Measurements from ENCODE around the gene PABPN1L. TPM values are rescaled to one million over a fixed set of nuclear protein-coding genes. Genes with fewer than 3 reads are reported as not detected.
A peak's percentile ranks its signal among the peaks of the same experiment; 100 is the strongest.

Gene PABPN1L
- total RNA-seq, 1 experiment from 2014 or later: not detected

- no peak for DNase-seq
- Histone ChIP-seq H3K9me2 (replicated peaks; ENCODE audit: insufficient read depth, low read length) (no peaks in the 10 kb centered on the region), H4K20me1 (ENCODE audit: insufficient read depth, low read depth, low read length) (no peaks in the 10 kb centered on the region), H3K4me1 (ENCODE audit: low read length) (peaks cover 9% of the 10 kb centered on the region), H3K79me2 (ENCODE audit: low read length) (no peaks in the 10 kb centered on the region), H3K27me3 (ENCODE audit: low read length) (no peaks in the 10 kb centered on the region; the same call in 1 of the 2 replicates), H3K27ac (ENCODE audit: low read length) (no peak overlapping the region), H3K9ac (ENCODE audit: low read length) (no peak overlapping the region), H3K4me2 (ENCODE audit: low read depth, low read length, poor library complexity, severe bottlenecking) (no peak overlapping the region), H3K9me3 (ENCODE audit: low read length) (no peaks in the 10 kb centered on the region), H3K4me3 (ENCODE audit: low read length) (no peak overlapping the region), H2AFZ (ENCODE audit: low read length) (no peak overlapping the region), H3K36me3 (ENCODE audit: insufficient read depth, low read length) (no peaks in the 10 kb centered on the region)
These were observed 6.3 kb upstream of the PABPN1L start for GRCh38 chr16:88872650-88873331.

- no peaks in the 10 kb centered on the region for H3K79me2 ChIP-seq (ENCODE audit: low read length)
- peaks cover 9% of the 10 kb centered on the region for H3K4me1 ChIP-seq (ENCODE audit: low read length)
- no peaks in the 10 kb centered on the region; the same call in 1 of the 2 replicates for H3K27me3 ChIP-seq (ENCODE audit: low read length)
- H2AFZ ChIP-seq (ENCODE audit: low read length): no peak overlapping the region
- H3K36me3 ChIP-seq (ENCODE audit: insufficient read depth, low read length): no peaks in the 10 kb centered on the region
- H3K27ac ChIP-seq (ENCODE audit: low read length): no peak overlapping the region
- no peak for DNase-seq
- no peaks in the 10 kb centered on the region for H4K20me1 ChIP-seq (ENCODE audit: insufficient read depth, low read depth, low read length)
- H3K4me3 ChIP-seq (ENCODE audit: low read length): no peak overlapping the region
- H3K9ac ChIP-seq (ENCODE audit: low read length): no peak overlapping the region
- H3K9me3 ChIP-seq (ENCODE audit: low read length): no peaks in the 10 kb centered on the region
- H3K4me2 ChIP-seq (ENCODE audit: low read depth, low read length, poor library complexity, severe bottlenecking): no peak overlapping the region
- H3K9me2 ChIP-seq (replicated peaks; ENCODE audit: insufficient read depth, low read length): no peaks in the 10 kb centered on the region
These were observed 5.4 kb upstream of the PABPN1L start for GRCh38 chr16:88871730-88872416.

- no peak for DNase-seq
- H3K4me2 ChIP-seq (ENCODE audit: low read depth, low read length, poor library complexity, severe bottlenecking): peak overlapping the region; percentile 41
- no peaks in the 10 kb centered on the region for H4K20me1 ChIP-seq (ENCODE audit: insufficient read depth, low read depth, low read length)
- no peaks in the 10 kb centered on the region for H3K36me3 ChIP-seq (ENCODE audit: insufficient read depth, low read length)
- no peaks in the 10 kb centered on the region; the same call in 1 of the 2 replicates for H3K27me3 ChIP-seq (ENCODE audit: low read length)
- no peak overlapping the region for H2AFZ ChIP-seq (ENCODE audit: low read length)
- no peaks in the 10 kb centered on the region for H3K79me2 ChIP-seq (ENCODE audit: low read length)
- H3K4me3 ChIP-seq (ENCODE audit: low read length): no peak overlapping the region
- H3K9ac ChIP-seq (ENCODE audit: low read length): no peak overlapping the region
- H3K4me1 ChIP-seq (ENCODE audit: low read length): peaks cover 9% of the 10 kb centered on the region
- no peaks in the 10 kb centered on the region for H3K9me2 ChIP-seq (replicated peaks; ENCODE audit: insufficient read depth, low read length)
- no peaks in the 10 kb centered on the region for H3K9me3 ChIP-seq (ENCODE audit: low read length)
- no peak overlapping the region for H3K27ac ChIP-seq (ENCODE audit: low read length)
These were observed 4.9 kb upstream of the PABPN1L start for GRCh38 chr16:88871349-88871702.

DNA sequence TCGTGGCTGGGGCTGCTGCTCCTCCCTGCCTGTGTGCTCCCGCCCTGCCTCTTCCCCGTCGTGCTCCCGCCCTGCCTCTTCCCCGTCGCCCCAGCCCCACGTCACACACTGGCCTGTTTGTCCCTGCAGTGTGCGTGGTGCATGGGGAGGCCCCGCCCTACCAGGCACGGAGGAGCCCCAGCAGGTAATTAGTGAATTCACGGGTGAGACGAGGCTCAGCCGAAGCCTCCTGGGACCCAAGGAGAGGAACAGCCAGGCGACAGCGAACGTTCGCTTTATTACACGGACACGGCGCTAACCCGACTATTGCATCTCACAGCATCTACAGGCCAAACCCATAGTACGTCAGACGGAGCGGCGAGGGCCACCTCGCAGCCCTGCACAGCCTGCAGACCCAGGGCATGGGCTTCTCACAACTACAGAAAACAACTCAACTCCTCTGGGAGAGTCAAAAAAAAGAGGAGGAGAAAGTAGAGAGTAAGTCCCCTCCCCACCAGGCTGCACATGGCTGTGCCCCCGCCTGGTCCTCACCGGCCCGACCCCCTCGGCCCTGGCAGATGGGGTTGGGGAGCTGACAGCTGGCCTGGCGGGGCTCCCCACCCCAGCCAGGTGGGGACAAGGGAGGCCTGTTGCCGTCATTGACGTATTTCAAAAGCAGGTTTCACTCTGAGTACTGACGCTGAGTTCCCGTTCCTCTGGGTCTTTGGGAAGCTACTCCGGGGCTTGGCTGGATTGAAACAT, 4.3 kb upstream of the PABPN1L start:
- Histone ChIP-seq H4K20me1 (ENCODE audit: insufficient read depth, low read depth, low read length) (no peaks in the 10 kb centered on the region), H3K79me2 (ENCODE audit: low read length) (no peaks in the 10 kb centered on the region), H3K36me3 (ENCODE audit: insufficient read depth, low read length) (no peaks in the 10 kb centered on the region), H3K4me1 (ENCODE audit: low read length) (peaks cover 9% of the 10 kb centered on the region), H3K27me3 (ENCODE audit: low read length) (no peaks in the 10 kb centered on the region; the same call in 1 of the 2 replicates), H3K4me2 (ENCODE audit: low read depth, low read length, poor library complexity, severe bottlenecking) (peak overlapping the region; percentile 41), H3K9me3 (ENCODE audit: low read length) (no peaks in the 10 kb centered on the region), H2AFZ (ENCODE audit: low read length) (no peak overlapping the region; the same call in 1 of the 2 replicates), H3K27ac (ENCODE audit: low read length) (no peak overlapping the region), H3K4me3 (ENCODE audit: low read length) (no peak overlapping the region), H3K9ac (ENCODE audit: low read length) (peak overlapping the region; percentile 24; the same call in 1 of the 2 replicates), H3K9me2 (replicated peaks; ENCODE audit: insufficient read depth, low read length) (no peaks in the 10 kb centered on the region)
- DNase-seq: peak; percentile 59

- no peaks in the 10 kb centered on the region for H3K9me2 ChIP-seq (replicated peaks; ENCODE audit: insufficient read depth, low read length)
- H4K20me1 ChIP-seq (ENCODE audit: insufficient read depth, low read depth, low read length): no peaks in the 10 kb centered on the region
- no peaks in the 10 kb centered on the region for H3K79me2 ChIP-seq (ENCODE audit: low read length)
- H3K9ac ChIP-seq (ENCODE audit: low read length): no peak overlapping the region
- no peaks in the 10 kb centered on the region for H3K9me3 ChIP-seq (ENCODE audit: low read length)
- H3K4me3 ChIP-seq (ENCODE audit: low read length): no peak overlapping the region
- H3K36me3 ChIP-seq (ENCODE audit: insufficient read depth, low read length): no peaks in the 10 kb centered on the region
- H3K4me1 ChIP-seq (ENCODE audit: low read length): peaks cover 9% of the 10 kb centered on the region
- H3K27me3 ChIP-seq (ENCODE audit: low read length): no peaks in the 10 kb centered on the region; the same call in 1 of the 2 replicates
- H3K27ac ChIP-seq (ENCODE audit: low read length): no peak overlapping the region
- H3K4me2 ChIP-seq (ENCODE audit: low read depth, low read length, poor library complexity, severe bottlenecking): no peak overlapping the region
- DNase-seq: no peak
- H2AFZ ChIP-seq (ENCODE audit: low read length): no peak overlapping the region
These were observed 3.2 kb upstream of the PABPN1L start for GRCh38 chr16:88869673-88869980.

DNA sequence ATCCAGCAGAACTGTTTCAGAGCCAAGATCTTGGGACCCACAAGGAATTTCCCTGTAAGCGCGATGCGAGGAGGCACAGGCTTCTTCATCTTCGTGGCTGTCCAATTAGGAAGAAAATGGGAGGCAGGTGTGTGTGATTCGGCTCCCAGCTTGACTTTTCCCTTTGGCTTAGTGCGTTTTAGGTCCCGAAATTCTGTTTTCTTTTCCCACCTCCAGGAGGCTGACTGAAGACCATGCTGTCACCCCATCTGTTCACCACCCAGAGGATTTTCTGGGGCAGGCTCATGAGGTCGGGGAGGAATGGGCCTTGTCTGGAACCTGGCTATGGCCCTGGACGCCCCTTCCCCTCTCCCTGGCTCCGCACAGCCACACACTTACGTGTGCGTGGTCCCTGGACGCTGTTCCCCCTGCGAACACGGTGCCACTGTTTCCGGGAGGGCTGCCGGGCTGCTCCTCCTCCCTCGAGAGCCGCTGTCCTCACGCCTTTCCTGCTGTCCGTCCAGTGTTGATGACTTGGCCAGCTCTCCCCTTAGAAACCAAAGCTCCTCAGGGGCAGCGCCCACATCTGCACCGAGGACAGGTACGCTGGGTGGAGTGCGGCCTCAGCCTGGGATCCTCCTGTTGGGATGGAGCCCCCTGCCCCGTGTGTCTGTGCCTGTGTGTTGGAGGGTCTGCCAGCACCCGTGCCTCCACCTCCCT, 2.7 kb upstream of the PABPN1L start:
- H3K27me3 ChIP-seq (ENCODE audit: low read length): no peaks in the 10 kb centered on the region; the same call in 1 of the 2 replicates

DNA sequence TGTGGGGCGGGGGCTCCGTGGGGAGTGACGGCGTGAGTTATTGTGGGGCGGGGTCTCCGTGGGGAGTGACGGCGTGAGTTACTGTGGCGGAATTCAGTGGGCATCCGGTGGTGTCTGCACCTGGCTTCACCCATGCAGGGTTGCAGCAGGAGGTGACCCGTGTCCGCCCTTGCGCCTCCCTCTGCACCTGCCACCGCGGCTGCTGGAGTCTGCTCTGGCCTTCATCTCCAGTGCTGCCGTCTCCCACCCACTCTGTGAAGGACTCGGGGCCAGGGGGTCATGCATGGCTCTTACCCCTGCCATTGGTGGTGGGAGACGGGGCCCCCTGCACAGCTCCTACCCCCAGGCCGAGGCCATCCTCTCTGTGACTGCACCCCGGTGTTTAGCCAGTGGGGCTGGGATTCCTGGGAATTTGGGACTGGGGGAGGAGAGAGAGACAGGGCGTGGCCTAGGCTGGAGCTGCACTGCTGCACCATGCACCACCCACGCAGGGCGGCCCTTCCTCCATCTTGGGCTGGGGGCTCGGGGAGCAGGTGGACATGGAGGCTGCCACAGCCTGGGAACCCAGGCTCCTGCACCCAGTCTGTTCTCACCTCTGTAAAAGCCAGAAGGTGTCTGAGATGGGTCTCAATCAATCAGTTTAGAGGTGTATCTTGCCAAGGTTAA, 1.3 kb upstream of the PABPN1L start:
- no peak overlapping the region for H3K27ac ChIP-seq (ENCODE audit: low read length)
- H3K4me3 ChIP-seq (ENCODE audit: low read length): no peak overlapping the region
- H4K20me1 ChIP-seq (ENCODE audit: insufficient read depth, low read depth, low read length): no peaks in the 10 kb centered on the region
- H3K4me2 ChIP-seq (ENCODE audit: low read depth, low read length, poor library complexity, severe bottlenecking): no peak overlapping the region
- no peak overlapping the region for H2AFZ ChIP-seq (ENCODE audit: low read length)
- H3K9me2 ChIP-seq (replicated peaks; ENCODE audit: insufficient read depth, low read length): no peaks in the 10 kb centered on the region
- H3K27me3 ChIP-seq (ENCODE audit: low read length): no peaks in the 10 kb centered on the region; the same call in 1 of the 2 replicates
- no peak overlapping the region for H3K9ac ChIP-seq (ENCODE audit: low read length)
- H3K79me2 ChIP-seq (ENCODE audit: low read length): no peaks in the 10 kb centered on the region
- no peaks in the 10 kb centered on the region for H3K9me3 ChIP-seq (ENCODE audit: low read length)
- H3K4me1 ChIP-seq (ENCODE audit: low read length): peaks cover 9% of the 10 kb centered on the region
- no peaks in the 10 kb centered on the region for H3K36me3 ChIP-seq (ENCODE audit: insufficient read depth, low read length)
- no peak for DNase-seq

More for the DNA sequence above, 2.7 kb upstream of the PABPN1L start:
- H3K36me3 ChIP-seq (ENCODE audit: insufficient read depth, low read length): no peaks in the 10 kb centered on the region
- no peaks in the 10 kb centered on the region for H4K20me1 ChIP-seq (ENCODE audit: insufficient read depth, low read depth, low read length)
- DNase-seq: no peak
- H3K27ac ChIP-seq (ENCODE audit: low read length): no peak overlapping the region
- H3K4me1 ChIP-seq (ENCODE audit: low read length): peaks cover 9% of the 10 kb centered on the region
- no peaks in the 10 kb centered on the region for H3K9me3 ChIP-seq (ENCODE audit: low read length)
- H3K79me2 ChIP-seq (ENCODE audit: low read length): no peaks in the 10 kb centered on the region
- no peaks in the 10 kb centered on the region for H3K9me2 ChIP-seq (replicated peaks; ENCODE audit: insufficient read depth, low read length)
- no peak overlapping the region for H3K9ac ChIP-seq (ENCODE audit: low read length)
- no peak overlapping the region for H3K4me2 ChIP-seq (ENCODE audit: low read depth, low read length, poor library complexity, severe bottlenecking)
- no peak overlapping the region for H3K4me3 ChIP-seq (ENCODE audit: low read length)
- H2AFZ ChIP-seq (ENCODE audit: low read length): no peak overlapping the region
